Prostate gland (tissue), 2 donors: ENCODE measurements around the gene KCNN3. TPM values are rescaled to one million over a fixed set of nuclear protein-coding genes. Genes with fewer than 3 reads are reported as not detected.

Experiments used
- DNase-seq: peaks from one replicate; pipeline ENCODE4 v3.0.0-alpha.2; 2019; ENCODE audit warnings: low spot score
- H3K27ac ChIP-seq, 2 donors: fragments of 200-600 bp; sonication (generic); 2 replicates each; pipeline ENCODE4 v1.5.1; 2017 to 2019
- H3K27me3 ChIP-seq: fragments of 200-600 bp; sonication (generic); replicated peaks from 2 replicates; pipeline ENCODE4 v1.5.1; 2019; ENCODE audit not compliant: insufficient read depth
- H3K36me3 ChIP-seq, 2 donors: fragments of 200-600 bp; sonication (generic); 1 replicate in 1 of 2; 2 replicates in 1 of 2; pipeline versions ENCODE4 v1.5.1 to v1.8.1; 2017 to 2019
- H3K4me1 ChIP-seq: fragments of 200-600 bp; sonication (generic); replicated peaks from 2 replicates; pipeline ENCODE4 v1.5.1; 2019
- H3K4me3 ChIP-seq, 2 donors: fragments of 200-600 bp; sonication (generic); 2 replicates each; pipeline ENCODE4 v1.5.1; 2017 to 2019
- H3K9me3 ChIP-seq: fragments of 200-600 bp; sonication (generic); 2 replicates; pipeline ENCODE4 v1.5.1; 2017
- CTCF ChIP-seq, 4 experiments: fragments of 200-600 bp in 2 of 4; fragments of 450-650 bp in 2 of 4; sonication (generic) in 2 of 4; IDR thresholded peaks; 1 replicate in 3 of 4; 2 replicates in 1 of 4; pipeline ENCODE4 v1.5.1; 2016 to 2019; ENCODE audit warnings: antibody characterized with exemption in 4 of 4, mild to moderate bottlenecking in 2 of 4, moderate library complexity in 2 of 4
- POLR2A ChIP-seq: fragments of 450-650 bp; IDR thresholded peaks from one replicate; pipeline ENCODE4 v1.6.1; 2016; ENCODE audit warnings: antibody characterized with exemption, mild to moderate bottlenecking
- POLR2AphosphoS5 ChIP-seq: sonication (generic); formaldehyde crosslinking; IDR thresholded peaks from one replicate; pipeline ENCODE4 v1.6.1; 2017; ENCODE audit warnings: antibody characterized with exemption
- WGBS: methylation state at CpG from one replicate; pipeline ENCODE4 v1.1.5; 2018; 5-methylcytosine and 5-hydroxymethylcytosine counted together
- intact Hi-C: fragments of 100-400 bp; cut with DNase I; formaldehyde crosslinking; loops from one replicate; pipeline ENCODE4 v1.14.2; 2022
- total RNA-seq, 2 donors: library from RNA; depleted of rRNA; stranded (reverse); fragments of >200 nt; gene quantifications; one replicate each; pipeline ENCODE4 v1.1.0, GENCODE V29; 2016

Gene KCNN3
- total RNA-seq, 2 donors from 2014 or later = 1.2 to 3.0 TPM

- 86% methylated on average over 6 of the region's 6 CpGs for WGBS
- H3K27ac ChIP-seq = no peak overlapping the region
- H3K27me3 ChIP-seq = no peaks in the 10 kb centered on the region
- no peaks in the 10 kb centered on the region for H3K4me1 ChIP-seq
- H3K36me3 ChIP-seq = no peaks in the 10 kb centered on the region
- H3K9me3 ChIP-seq = no peaks in the 10 kb centered on the region
- TF ChIP-seq CTCF (IDR thresholded peaks at IDR 0.05) (no peak), POLR2AphosphoS5 (no peak), POLR2A (no peak)
- DNase-seq = no peak
- intact Hi-C loops = loop anchor here (5.0 to 10.0 kb wide), 2 partner anchors 76 to 118 kb away; no protein-coding TSS in a partner anchor
- no peak overlapping the region for H3K4me3 ChIP-seq
Observed at GRCh38 chr1:154746622-154747299, 123.3 kb downstream of the KCNN3 start.

- no peak overlapping the region for H3K27ac ChIP-seq
- TF ChIP-seq POLR2AphosphoS5 (no peak), POLR2A (no peak), CTCF (IDR thresholded peaks at IDR 0.05) (no peak)
- DNase-seq = no peak
- WGBS = 80% methylated on average over 12 of the region's 12 CpGs
- intact Hi-C loops = loop anchor here (5.0 to 10.0 kb wide), 2 partner anchors 76 to 119 kb away; no protein-coding TSS in a partner anchor
- no peaks in the 10 kb centered on the region for H3K4me1 ChIP-seq
- H3K36me3 ChIP-seq = no peaks in the 10 kb centered on the region
- H3K4me3 ChIP-seq = no peak overlapping the region
- no peaks in the 10 kb centered on the region for H3K9me3 ChIP-seq
- H3K27me3 ChIP-seq = no peaks in the 10 kb centered on the region
Observed at GRCh38 chr1:154745750-154746425, 124.2 kb downstream of the KCNN3 start.

GRCh38 chr1:154745286-154745731, 124.8 kb downstream of the KCNN3 start:
- Histone ChIP-seq H3K27me3 (no peaks in the 10 kb centered on the region), H3K36me3 (no peaks in the 10 kb centered on the region), H3K9me3 (no peaks in the 10 kb centered on the region), H3K4me1 (no peaks in the 10 kb centered on the region), H3K27ac (no peak overlapping the region), H3K4me3 (no peak overlapping the region)
- intact Hi-C loops = loop anchor here (5.0 to 10.0 kb wide), 2 partner anchors 77 to 119 kb away; no protein-coding TSS in a partner anchor
- DNase-seq = no peak
- WGBS = 64% methylated on average over 5 of the region's 5 CpGs
- TF ChIP-seq POLR2AphosphoS5 (no peak), CTCF (IDR thresholded peaks at IDR 0.05) (no peak), POLR2A (no peak)

GRCh38 chr1:154744352-154745035, 125.6 kb downstream of the KCNN3 start:
- Histone ChIP-seq H3K27me3 (no peaks in the 10 kb centered on the region), H3K9me3 (no peaks in the 10 kb centered on the region), H3K36me3 (no peaks in the 10 kb centered on the region), H3K4me1 (no peaks in the 10 kb centered on the region), H3K27ac (no peak overlapping the region), H3K4me3 (no peak overlapping the region)
- DNase-seq = no peak
- intact Hi-C loops = loop anchor here (5.0 to 10.0 kb wide), 2 partner anchors 78 to 120 kb away; no protein-coding TSS in a partner anchor
- no peak for TF ChIP-seq POLR2A
- no peak for TF ChIP-seq CTCF (IDR thresholded peaks at IDR 0.05)
- TF ChIP-seq POLR2AphosphoS5 = no peak
- WGBS = 82% methylated on average over 9 of the region's 9 CpGs
